ENCODE results near the gene TNXB. TPM values are rescaled to one million over a fixed set of nuclear protein-coding genes. Genes with fewer than 3 reads are reported as not detected.

TNXB gene
- total RNA-seq, 1 experiment from 2014 or later: 11.5 TPM

GRCh38 chr6:32149092-32149755 lies 40.1 kb upstream of the TNXB start:
- no peak for DNase-seq (ENCODE audit: low spot score)
- peaks cover 17% of the 10 kb centered on the region for H3K4me1 ChIP-seq (ENCODE audit: insufficient read depth, low read length, poor library complexity, severe bottlenecking)
- no peak overlapping the region for H3K4me3 ChIP-seq (ENCODE audit: low read depth, low read length, poor library complexity, severe bottlenecking)
- H3K27me3 ChIP-seq (replicated peaks; ENCODE audit: insufficient read depth, low read depth, low read length, poor library complexity): no peaks in the 10 kb centered on the region
- H3K36me3 ChIP-seq (ENCODE audit: insufficient read depth, low read length, poor library complexity, severe bottlenecking): no peaks in the 10 kb centered on the region
- no peak overlapping the region for H3K27ac ChIP-seq (ENCODE audit: low read depth, low read length, poor library complexity, severe bottlenecking)
- intact Hi-C loops (cut with micrococcal nuclease; ENCODE audit: unreplicated experiment): no loop called here
- BruUV-seq (replicated peaks): no TSS peak
- CTCF ChIA-PET: no interaction called here
- TF ChIP-seq CTCF (conservative IDR thresholded peaks at IDR 0.05; ENCODE audit: low read depth, low read length) (no peak), EZH2 (IDR thresholded peaks at IDR 0.05; ENCODE audit: borderline replicate concordance, low read depth, low read length, poor library complexity, severe bottlenecking) (no peak)
- POLR2A ChIA-PET (ENCODE audit: low non-redundant PET): no interaction called here
- no peaks in the 10 kb centered on the region for H3K9me3 ChIP-seq (ENCODE audit: low read depth, low read length, poor library complexity, severe bottlenecking)

- no peaks in the 10 kb centered on the region for H3K36me3 ChIP-seq (ENCODE audit: insufficient read depth, low read length, poor library complexity, severe bottlenecking)
- H3K4me1 ChIP-seq (ENCODE audit: insufficient read depth, low read length, poor library complexity, severe bottlenecking): peaks cover 17% of the 10 kb centered on the region
- CTCF ChIA-PET: no interaction called here
- no peak overlapping the region for H3K27ac ChIP-seq (ENCODE audit: low read depth, low read length, poor library complexity, severe bottlenecking)
- POLR2A ChIA-PET (ENCODE audit: low non-redundant PET): no interaction called here
- H3K4me3 ChIP-seq (ENCODE audit: low read depth, low read length, poor library complexity, severe bottlenecking): no peak overlapping the region
- no peaks in the 10 kb centered on the region for H3K9me3 ChIP-seq (ENCODE audit: low read depth, low read length, poor library complexity, severe bottlenecking)
- TF ChIP-seq EZH2 (IDR thresholded peaks at IDR 0.05; ENCODE audit: borderline replicate concordance, low read depth, low read length, poor library complexity, severe bottlenecking): no peak
- TF ChIP-seq CTCF (conservative IDR thresholded peaks at IDR 0.05; ENCODE audit: low read depth, low read length): no peak
- no peak for DNase-seq (ENCODE audit: low spot score)
- H3K27me3 ChIP-seq (replicated peaks; ENCODE audit: insufficient read depth, low read depth, low read length, poor library complexity): no peaks in the 10 kb centered on the region
- BruUV-seq (replicated peaks): no TSS peak
- intact Hi-C loops (cut with micrococcal nuclease; ENCODE audit: unreplicated experiment): no loop called here
Observed at GRCh38 chr6:32148289-32149091, 39.4 kb upstream of the TNXB start.

DNA sequence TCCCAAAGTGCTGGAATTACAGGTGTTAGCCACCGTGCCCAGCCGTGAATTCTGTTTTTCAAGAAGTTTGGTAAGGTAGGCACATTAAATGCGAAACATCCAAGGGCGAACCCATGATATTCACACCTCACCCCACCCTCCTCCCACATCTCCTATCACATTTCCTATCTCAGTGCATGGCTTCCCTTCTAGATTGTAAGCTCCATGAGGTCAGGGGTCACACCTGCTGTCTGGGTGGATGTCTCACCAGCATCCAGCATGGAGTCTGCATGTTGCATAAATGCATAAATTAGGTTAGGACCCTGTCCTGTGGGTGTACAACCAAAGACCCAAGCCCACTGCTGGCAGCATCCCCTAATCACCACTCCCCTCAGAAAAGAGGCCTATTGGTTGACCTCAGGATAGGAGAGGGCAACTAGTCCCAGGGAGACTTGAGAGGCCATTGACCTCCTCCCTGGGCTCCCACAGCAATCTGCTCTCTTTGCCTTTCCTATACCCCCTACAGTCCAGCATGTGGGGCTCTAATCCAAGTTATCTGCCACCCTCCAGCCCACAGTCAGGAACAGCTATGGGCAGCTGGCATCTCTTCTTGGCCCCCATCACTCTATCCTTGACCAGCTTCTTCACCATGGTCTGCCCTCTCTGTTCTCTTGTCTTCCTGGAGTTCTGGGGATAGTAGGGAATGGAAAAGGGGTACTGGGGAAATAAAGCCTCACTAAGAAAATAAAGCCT lies 38.4 kb upstream of the TNXB start:
- BruUV-seq (replicated peaks): no TSS peak

More for the DNA sequence above, 38.4 kb upstream of the TNXB start:
- Histone ChIP-seq H3K27ac (ENCODE audit: low read depth, low read length, poor library complexity, severe bottlenecking) (no peak overlapping the region), H3K36me3 (ENCODE audit: insufficient read depth, low read length, poor library complexity, severe bottlenecking) (no peaks in the 10 kb centered on the region), H3K9me3 (ENCODE audit: low read depth, low read length, poor library complexity, severe bottlenecking) (no peaks in the 10 kb centered on the region), H3K27me3 (replicated peaks; ENCODE audit: insufficient read depth, low read depth, low read length, poor library complexity) (no peaks in the 10 kb centered on the region), H3K4me3 (ENCODE audit: low read depth, low read length, poor library complexity, severe bottlenecking) (no peak overlapping the region), H3K4me1 (ENCODE audit: insufficient read depth, low read length, poor library complexity, severe bottlenecking) (peaks cover 11% of the 10 kb centered on the region)
- TF ChIP-seq EZH2 (IDR thresholded peaks at IDR 0.05; ENCODE audit: borderline replicate concordance, low read depth, low read length, poor library complexity, severe bottlenecking) (no peak), CTCF (conservative IDR thresholded peaks at IDR 0.05; ENCODE audit: low read depth, low read length) (no peak)
- intact Hi-C loops (cut with micrococcal nuclease; ENCODE audit: unreplicated experiment): no loop called here
- ChIA-PET CTCF (no interaction called here), POLR2A (ENCODE audit: low non-redundant PET) (no interaction called here)
- DNase-seq (ENCODE audit: low spot score): no peak
